Liver (tissue), 9 donors: Measurements from ENCODE around the gene CTNNA2. TPM values are rescaled to one million over a fixed set of nuclear protein-coding genes. Genes with fewer than 3 reads are reported as not detected.

Experiments
- DNase-seq: peaks from one replicate; pipeline ENCODE4 v3.0.0-alpha.2; 2017; ENCODE audit warnings: low spot score
- H3K27ac ChIP-seq, 2 donors: one replicate each; pipeline ENCODE4 v1.7.0; 2013; ENCODE audit warnings: inconsistent platforms in 2 of 2, low read length in 2 of 2, control low read depth in 1 of 2, low read depth in 1 of 2, mild to moderate bottlenecking in 1 of 2
- H3K27me3 ChIP-seq, 4 donors: one replicate each; pipeline versions ENCODE4 v1.6.1 to v1.7.0; 2013; ENCODE audit warnings: low read length in 3 of 4, inconsistent platforms in 1 of 4, mild to moderate bottlenecking in 1 of 4, moderate library complexity in 1 of 4; ENCODE audit not compliant: control insufficient read depth in 4 of 4, insufficient read depth in 4 of 4
- H3K36me3 ChIP-seq, 4 donors: one replicate each; pipeline versions ENCODE4 v1.6.1 to v1.7.0; 2013; ENCODE audit warnings: low read length in 3 of 4, mild to moderate bottlenecking in 3 of 4, low read depth in 1 of 4, moderate library complexity in 1 of 4; ENCODE audit not compliant: control insufficient read depth in 4 of 4, insufficient read depth in 3 of 4
- H3K4me1 ChIP-seq, 4 donors: one replicate each; pipeline versions ENCODE4 v1.6.1 to v1.7.0; 2013; ENCODE audit warnings: low read length in 3 of 4, mild to moderate bottlenecking in 3 of 4, moderate library complexity in 1 of 4; ENCODE audit not compliant: control insufficient read depth in 4 of 4, insufficient read depth in 4 of 4
- H3K4me3 ChIP-seq, 3 donors: one replicate each; pipeline versions ENCODE4 v1.6.1 to v1.7.0; 2013; ENCODE audit warnings: low read length in 3 of 3, control low read depth in 1 of 3, low read depth in 1 of 3, mild to moderate bottlenecking in 1 of 3
- H3K9ac ChIP-seq, 2 donors: one replicate each; pipeline ENCODE4 v1.7.0; 2013; ENCODE audit warnings: low read length in 2 of 2, mild to moderate bottlenecking in 2 of 2, moderate library complexity in 2 of 2, control low read depth in 1 of 2, low read depth in 1 of 2
- H3K9me3 ChIP-seq, 4 donors: one replicate each; pipeline versions ENCODE4 v1.6.1 to v1.7.0; 2013; ENCODE audit warnings: low read length in 3 of 4; ENCODE audit not compliant: control insufficient read depth in 4 of 4
- CTCF ChIP-seq: fragments of 150-350 bp; IDR thresholded peaks from 2 replicates; pipeline ENCODE4 v1.5.1; 2017; ENCODE audit warnings: improper control_type of control experiment, low read depth, low read length; ENCODE audit not compliant: missing input control
- FOXA1 ChIP-seq: IDR thresholded peaks from 2 replicates; pipeline ENCODE4 v1.6.1; 2016; ENCODE audit warnings: antibody characterized with exemption
- FOXA2 ChIP-seq: IDR thresholded peaks from 2 replicates; pipeline ENCODE4 v1.6.1; 2016; ENCODE audit warnings: antibody characterized with exemption
- GABPA ChIP-seq, 2 donors: IDR thresholded peaks in 1 of 2; conservative IDR thresholded peaks in 1 of 2; 2 replicates each; pipeline ENCODE4 v1.6.1; 2016; ENCODE audit warnings: antibody characterized with exemption in 2 of 2, mild to moderate bottlenecking in 1 of 2, moderate library complexity in 1 of 2
- HNF4A ChIP-seq, 2 donors: conservative IDR thresholded peaks; 2 replicates each; pipeline ENCODE4 v1.6.1; 2016; ENCODE audit warnings: antibody characterized with exemption in 2 of 2, mild to moderate bottlenecking in 2 of 2
- HNF4G ChIP-seq: IDR thresholded peaks from 2 replicates; pipeline ENCODE4 v1.6.1; 2016; ENCODE audit warnings: antibody characterized with exemption
- JUND ChIP-seq, 2 donors: IDR thresholded peaks; 2 replicates each; pipeline ENCODE4 v1.6.1; 2016; ENCODE audit warnings: antibody characterized with exemption in 2 of 2
- NR2F2 ChIP-seq: IDR thresholded peaks from 2 replicates; pipeline ENCODE4 v1.6.1; 2016; ENCODE audit warnings: antibody characterized with exemption
- RAD21 ChIP-seq, 2 donors: IDR thresholded peaks; 2 replicates each; pipeline ENCODE4 v1.6.1; 2016; ENCODE audit warnings: antibody characterized with exemption in 2 of 2, mild to moderate bottlenecking in 2 of 2
- RXRA ChIP-seq, 2 donors: IDR thresholded peaks; 2 replicates each; pipeline ENCODE4 v1.6.1; 2017 to 2018; ENCODE audit warnings: antibody characterized with exemption in 2 of 2, mild to moderate bottlenecking in 1 of 2
- SP1 ChIP-seq: IDR thresholded peaks from 2 replicates; pipeline ENCODE4 v1.6.1; 2018; ENCODE audit warnings: antibody characterized with exemption, mild to moderate bottlenecking
- TAF1 ChIP-seq: conservative IDR thresholded peaks from 2 replicates; pipeline ENCODE4 v1.6.1; 2016; ENCODE audit warnings: antibody characterized with exemption, mild to moderate bottlenecking
- YY1 ChIP-seq: IDR thresholded peaks from 2 replicates; pipeline ENCODE4 v1.6.1; 2016; ENCODE audit warnings: antibody characterized with exemption, mild to moderate bottlenecking
- ZBTB33 ChIP-seq: IDR thresholded peaks from 2 replicates; pipeline ENCODE4 v1.6.1; 2016; ENCODE audit warnings: antibody characterized with exemption
- WGBS: extraction: QIAGEN DNeasy Blood & Tissue Kit; methylation state at CpG from one replicate; pipeline ENCODE4 v1.1.7; 2013; 5-methylcytosine and 5-hydroxymethylcytosine counted together
- polyA plus RNA-seq, 2 donors: library from polyadenylated mRNA; stranded (reverse) in 1 of 2; unstranded in 1 of 2; fragments of 200-250 nt in 1 of 2; fragments of >200 nt in 1 of 2; fragmentation: Nextera tagmentation in 1 of 2; extraction: Ambion mirVana in 1 of 2; gene quantifications; one replicate each; pipeline versions ENCODE4 v1.2.1 to v1.2.3, GENCODE V29; 2013 to 2015
- total RNA-seq, 2 donors: library from RNA; depleted of rRNA; stranded (reverse); fragments of >200 nt; gene quantifications; one replicate each; pipeline ENCODE4 v1.2.3, GENCODE V29; 2014
- TF ChIP-seq, protein P1 (sequence below): IDR thresholded peaks from 2 replicates; pipeline ENCODE4 v1.6.1; 2016; ENCODE audit warnings: antibody characterized with exemption
- TF ChIP-seq, protein P2 (sequence below): IDR thresholded peaks from 2 replicates; pipeline ENCODE4 v1.6.1; 2016; ENCODE audit warnings: antibody characterized with exemption, mild to moderate bottlenecking
- TF ChIP-seq, protein P3 (sequence below): IDR thresholded peaks from 2 replicates; pipeline ENCODE4 v1.6.1; 2016; ENCODE audit warnings: antibody characterized with exemption
- donor health status: healthy.
- donor health status: healthy.
- donor health status: healthy.
- donor health status: healthy.
- donor health status: healthy.

CTNNA2 gene
- total and polyA plus RNA-seq, 4 donors: 0.05 TPM; not detected in 3

DNA sequence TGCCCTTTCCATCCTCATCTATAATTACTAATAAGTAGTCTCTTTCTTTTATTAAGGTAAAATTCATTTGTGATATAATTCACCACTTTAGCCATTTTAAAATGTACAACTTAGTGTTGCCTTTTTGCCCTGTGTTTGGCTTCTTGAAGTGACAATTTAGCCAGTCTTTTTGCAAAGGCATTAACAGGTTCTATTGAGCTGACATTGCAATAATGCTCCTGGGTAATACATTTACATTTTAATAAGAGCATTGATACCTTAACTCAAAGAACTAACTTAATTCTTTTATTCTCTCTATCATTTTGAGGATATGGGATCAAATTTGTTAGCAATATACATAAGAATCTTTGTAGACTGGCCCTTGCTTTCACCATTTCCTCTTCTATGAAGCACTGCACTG, 549.4 kb downstream of the CTNNA2 start (continued):
- no peak for TF ChIP-seq RXRA (IDR thresholded peaks at IDR 0.05)
- TF ChIP-seq, protein P1, sequence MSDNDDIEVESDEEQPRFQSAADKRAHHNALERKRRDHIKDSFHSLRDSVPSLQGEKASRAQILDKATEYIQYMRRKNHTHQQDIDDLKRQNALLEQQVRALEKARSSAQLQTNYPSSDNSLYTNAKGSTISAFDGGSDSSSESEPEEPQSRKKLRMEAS: no peak
- TF ChIP-seq RAD21 (IDR thresholded peaks at IDR 0.05): no peak

DNA sequence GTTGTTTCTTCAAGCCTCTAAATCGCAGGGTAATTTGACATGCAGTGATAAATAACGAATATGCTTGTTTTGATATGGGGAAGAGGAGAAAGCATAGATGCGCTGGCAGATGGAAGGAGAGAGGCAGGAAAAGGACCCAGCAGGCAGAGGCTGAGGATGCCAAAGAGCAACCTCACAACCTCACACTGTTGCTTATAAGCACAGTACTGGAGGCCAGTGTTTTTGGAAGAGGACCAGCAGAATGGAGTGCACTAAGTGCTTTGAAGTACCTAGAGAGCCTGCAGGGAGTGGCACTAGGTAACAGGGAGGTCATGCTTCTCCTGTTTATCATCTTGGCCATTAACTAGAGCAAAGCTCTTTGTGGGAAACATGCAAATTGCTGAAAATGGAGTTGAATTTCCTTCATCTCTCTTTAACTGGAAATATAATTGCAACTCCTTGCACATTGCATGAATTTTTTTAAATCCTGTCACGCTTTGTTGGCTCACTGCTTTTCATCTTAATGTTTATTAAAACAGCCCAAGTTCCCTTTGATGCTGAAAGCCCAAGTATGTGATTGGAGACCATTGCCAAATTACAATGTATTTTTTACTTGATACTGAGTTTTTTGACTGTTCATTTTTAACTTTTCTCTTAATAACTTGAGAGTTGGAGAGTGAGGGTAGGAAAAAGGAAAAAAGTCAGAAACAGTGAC, 555.3 kb downstream of the CTNNA2 start:
- WGBS: 82% methylated on average over 4 of the region's 4 CpGs
- H3K36me3 ChIP-seq: no peaks in the 10 kb centered on the region

More for the DNA sequence above, 555.3 kb downstream of the CTNNA2 start:
- Histone ChIP-seq H3K4me1 (no peaks in the 10 kb centered on the region), H3K9me3 (no peaks in the 10 kb centered on the region), H3K27me3 (peaks cover 0 to 2% (median 0%) of the 10 kb centered on the region in 4 donors), H3K27ac (no peak overlapping the region), H3K4me3 (no peak overlapping the region), H3K9ac (no peak overlapping the region)
- DNase-seq: no peak
- TF ChIP-seq HNF4G (no peak), CTCF (no peak), ZBTB33 (no peak), HNF4A (conservative IDR thresholded peaks at IDR 0.05) (no peak), RAD21 (IDR thresholded peaks at IDR 0.05) (no peak), JUND (IDR thresholded peaks at IDR 0.05) (no peak), YY1 (no peak), TAF1 (no peak), NR2F2 (no peak), FOXA1 (no peak), SP1 (no peak), GABPA (IDR thresholded peaks at IDR 0.05 in 1 of 2, conservative IDR thresholded peaks at IDR 0.05 in 1 of 2) (no peak), FOXA2 (no peak), RXRA (IDR thresholded peaks at IDR 0.05) (no peak)
- TF ChIP-seq, protein P2, sequence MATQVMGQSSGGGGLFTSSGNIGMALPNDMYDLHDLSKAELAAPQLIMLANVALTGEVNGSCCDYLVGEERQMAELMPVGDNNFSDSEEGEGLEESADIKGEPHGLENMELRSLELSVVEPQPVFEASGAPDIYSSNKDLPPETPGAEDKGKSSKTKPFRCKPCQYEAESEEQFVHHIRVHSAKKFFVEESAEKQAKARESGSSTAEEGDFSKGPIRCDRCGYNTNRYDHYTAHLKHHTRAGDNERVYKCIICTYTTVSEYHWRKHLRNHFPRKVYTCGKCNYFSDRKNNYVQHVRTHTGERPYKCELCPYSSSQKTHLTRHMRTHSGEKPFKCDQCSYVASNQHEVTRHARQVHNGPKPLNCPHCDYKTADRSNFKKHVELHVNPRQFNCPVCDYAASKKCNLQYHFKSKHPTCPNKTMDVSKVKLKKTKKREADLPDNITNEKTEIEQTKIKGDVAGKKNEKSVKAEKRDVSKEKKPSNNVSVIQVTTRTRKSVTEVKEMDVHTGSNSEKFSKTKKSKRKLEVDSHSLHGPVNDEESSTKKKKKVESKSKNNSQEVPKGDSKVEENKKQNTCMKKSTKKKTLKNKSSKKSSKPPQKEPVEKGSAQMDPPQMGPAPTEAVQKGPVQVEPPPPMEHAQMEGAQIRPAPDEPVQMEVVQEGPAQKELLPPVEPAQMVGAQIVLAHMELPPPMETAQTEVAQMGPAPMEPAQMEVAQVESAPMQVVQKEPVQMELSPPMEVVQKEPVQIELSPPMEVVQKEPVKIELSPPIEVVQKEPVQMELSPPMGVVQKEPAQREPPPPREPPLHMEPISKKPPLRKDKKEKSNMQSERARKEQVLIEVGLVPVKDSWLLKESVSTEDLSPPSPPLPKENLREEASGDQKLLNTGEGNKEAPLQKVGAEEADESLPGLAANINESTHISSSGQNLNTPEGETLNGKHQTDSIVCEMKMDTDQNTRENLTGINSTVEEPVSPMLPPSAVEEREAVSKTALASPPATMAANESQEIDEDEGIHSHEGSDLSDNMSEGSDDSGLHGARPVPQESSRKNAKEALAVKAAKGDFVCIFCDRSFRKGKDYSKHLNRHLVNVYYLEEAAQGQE: no peak
- TF ChIP-seq, protein P1: no peak
- TF ChIP-seq, protein P3, sequence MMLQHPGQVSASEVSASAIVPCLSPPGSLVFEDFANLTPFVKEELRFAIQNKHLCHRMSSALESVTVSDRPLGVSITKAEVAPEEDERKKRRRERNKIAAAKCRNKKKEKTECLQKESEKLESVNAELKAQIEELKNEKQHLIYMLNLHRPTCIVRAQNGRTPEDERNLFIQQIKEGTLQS: no peak
